Fibroblast of lung (primary cell): Measurements from ENCODE around the gene UNC13C. TPM values are rescaled to one million over a fixed set of nuclear protein-coding genes. Genes with fewer than 3 reads are reported as not detected.

Source experiments
- DNase-seq, 2 donors: peaks; one replicate each; pipeline versions ENCODE4 v3.0.0 to v3.0.0-alpha.2; 2010; ENCODE audit warnings: low read depth in 2 of 2
- H2AFZ ChIP-seq: 2 replicates; pipeline ENCODE4 v1.5.1; 2012; ENCODE audit warnings: low read length, control low read depth, inconsistent platforms
- H3K27ac ChIP-seq: 2 replicates; pipeline ENCODE4 v1.5.1; 2011; ENCODE audit warnings: low read length, control low read depth; ENCODE audit not compliant: insufficient read depth
- H3K27me3 ChIP-seq: 2 replicates; pipeline ENCODE4 v1.5.1; 2011; ENCODE audit warnings: mild to moderate bottlenecking, low read length; ENCODE audit not compliant: control insufficient read depth, insufficient read depth
- H3K36me3 ChIP-seq: 2 replicates; pipeline ENCODE4 v1.5.1; 2011; ENCODE audit warnings: low read length; ENCODE audit not compliant: control insufficient read depth, insufficient read depth
- H3K4me1 ChIP-seq: 2 replicates; pipeline ENCODE4 v1.5.1; 2011; ENCODE audit warnings: low read length; ENCODE audit not compliant: control insufficient read depth, insufficient read depth; ENCODE audit errors: extremely low read depth
- H3K4me2 ChIP-seq: 2 replicates; pipeline ENCODE4 v1.5.1; 2011; ENCODE audit warnings: low read length, control low read depth; ENCODE audit not compliant: insufficient read depth; ENCODE audit errors: extremely low read depth
- H3K4me3 ChIP-seq, 4 experiments: fragments of 200-600 bp in 1 of 4; sonication (generic) in 1 of 4; replicated peaks in 1 of 4; 2 replicates each; pipeline ENCODE4 v1.5.1; 2011 to 2016; ENCODE audit warnings: low read length in 4 of 4, low read depth in 3 of 4, mild to moderate bottlenecking in 3 of 4, control low read depth in 2 of 4, inconsistent platforms in 1 of 4, mixed read lengths in 1 of 4; ENCODE audit not compliant: insufficient read depth in 1 of 4; ENCODE audit errors: control extremely low read depth in 1 of 4
- H3K79me2 ChIP-seq: 2 replicates; pipeline ENCODE4 v1.5.1; 2012; ENCODE audit warnings: mild to moderate bottlenecking, low read length, inconsistent platforms; ENCODE audit not compliant: control insufficient read depth, insufficient read depth
- H3K9ac ChIP-seq: 2 replicates; pipeline ENCODE4 v1.5.1; 2011; ENCODE audit warnings: mild to moderate bottlenecking, low read length, control low read depth; ENCODE audit not compliant: insufficient read depth
- H3K9me3 ChIP-seq: 2 replicates; pipeline ENCODE4 v1.5.1; 2012; ENCODE audit warnings: low read depth, low read length; ENCODE audit not compliant: control insufficient read depth, insufficient read depth
- H4K20me1 ChIP-seq: 2 replicates; pipeline ENCODE4 v1.5.1; 2011; ENCODE audit warnings: low read length; ENCODE audit not compliant: control insufficient read depth, insufficient read depth; ENCODE audit errors: extremely low read depth
- EZH2 ChIP-seq: IDR thresholded peaks from 2 replicates; pipeline ENCODE4 v1.5.1; 2012; ENCODE audit warnings: low read length, control low read depth, mild to moderate bottlenecking; ENCODE audit errors: missing control alignments
- polyA plus RNA-seq, 2 donors: library from polyadenylated mRNA; depleted of rRNA in 1 of 2; stranded (reverse) in 1 of 2; unstranded in 1 of 2; fragments of >200 nt; gene quantifications; 2 replicates each; pipeline ENCODE4 v1.2.1, GENCODE V29; 2011 to 2012; ENCODE audit warnings: missing spikeins in 1 of 2
- total RNA-seq: library from RNA; depleted of rRNA; stranded (reverse); fragments of >200 nt; gene quantifications from 2 replicates; pipeline ENCODE4 v1.2.1, GENCODE V29; 2014
- TF ChIP-seq, protein P1 (sequence below), 2 donors: IDR thresholded peaks in 1 of 2; conservative IDR thresholded peaks in 1 of 2; 1 replicate in 1 of 2; 2 replicates in 1 of 2; pipeline ENCODE4 v1.5.1; 2011 to 2012; ENCODE audit warnings: low read length in 2 of 2, control low read depth in 1 of 2, inconsistent platforms in 1 of 2, low read depth in 1 of 2, mild to moderate bottlenecking in 1 of 2

The UNC13C gene
- total and polyA plus RNA-seq, 2 donors (not counting 1 experiment from before 2014, with no cell fraction given): not detected

- Histone ChIP-seq H3K27ac (no peak overlapping the region), H4K20me1 (no peaks in the 10 kb centered on the region), H3K27me3 (no peaks in the 10 kb centered on the region), H3K36me3 (no peaks in the 10 kb centered on the region), H3K4me3 (no peak overlapping the region), H2AFZ (no peak overlapping the region), H3K9me3 (no peaks in the 10 kb centered on the region), H3K4me1 (no peaks in the 10 kb centered on the region), H3K4me2 (no peak overlapping the region), H3K9ac (no peak overlapping the region), H3K79me2 (no peaks in the 10 kb centered on the region)
- no peak for DNase-seq
- TF ChIP-seq EZH2: no peak
- TF ChIP-seq, protein P1, sequence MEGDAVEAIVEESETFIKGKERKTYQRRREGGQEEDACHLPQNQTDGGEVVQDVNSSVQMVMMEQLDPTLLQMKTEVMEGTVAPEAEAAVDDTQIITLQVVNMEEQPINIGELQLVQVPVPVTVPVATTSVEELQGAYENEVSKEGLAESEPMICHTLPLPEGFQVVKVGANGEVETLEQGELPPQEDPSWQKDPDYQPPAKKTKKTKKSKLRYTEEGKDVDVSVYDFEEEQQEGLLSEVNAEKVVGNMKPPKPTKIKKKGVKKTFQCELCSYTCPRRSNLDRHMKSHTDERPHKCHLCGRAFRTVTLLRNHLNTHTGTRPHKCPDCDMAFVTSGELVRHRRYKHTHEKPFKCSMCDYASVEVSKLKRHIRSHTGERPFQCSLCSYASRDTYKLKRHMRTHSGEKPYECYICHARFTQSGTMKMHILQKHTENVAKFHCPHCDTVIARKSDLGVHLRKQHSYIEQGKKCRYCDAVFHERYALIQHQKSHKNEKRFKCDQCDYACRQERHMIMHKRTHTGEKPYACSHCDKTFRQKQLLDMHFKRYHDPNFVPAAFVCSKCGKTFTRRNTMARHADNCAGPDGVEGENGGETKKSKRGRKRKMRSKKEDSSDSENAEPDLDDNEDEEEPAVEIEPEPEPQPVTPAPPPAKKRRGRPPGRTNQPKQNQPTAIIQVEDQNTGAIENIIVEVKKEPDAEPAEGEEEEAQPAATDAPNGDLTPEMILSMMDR (conservative IDR thresholded peaks at IDR 0.05 in 1 of 2, IDR thresholded peaks at IDR 0.05 in 1 of 2; ENCODE audit: low read depth in 1 of 2, low read length in 2 of 2): no peak
Observed at GRCh38 chr15:54559405-54560069, 581.3 kb downstream of the UNC13C start.

DNA sequence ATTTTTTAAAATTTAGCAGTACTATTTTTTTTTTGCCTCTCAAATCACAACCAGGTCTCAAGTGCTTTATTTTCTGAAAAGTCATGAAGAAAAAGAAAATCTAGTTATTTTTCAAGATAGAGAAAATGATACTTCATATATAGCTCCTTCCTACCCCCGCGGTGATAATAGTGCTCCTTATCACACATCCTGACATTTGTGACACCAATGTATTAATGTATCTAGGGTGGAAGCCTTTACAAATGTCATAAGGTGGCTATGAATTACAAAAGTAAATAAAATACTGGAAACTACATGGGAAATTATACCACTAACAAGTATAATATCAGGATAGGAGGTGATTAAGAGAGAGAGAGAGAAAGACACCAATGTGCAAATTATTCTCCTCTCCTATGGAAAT lies 582.2 kb downstream of the UNC13C start:
- Histone ChIP-seq H3K36me3 (no peaks in the 10 kb centered on the region), H3K27ac (no peak overlapping the region), H3K9me3 (no peaks in the 10 kb centered on the region), H4K20me1 (no peaks in the 10 kb centered on the region), H3K4me3 (no peak overlapping the region), H3K9ac (no peak overlapping the region), H3K79me2 (no peaks in the 10 kb centered on the region), H3K4me1 (no peaks in the 10 kb centered on the region), H2AFZ (no peak overlapping the region), H3K4me2 (no peak overlapping the region), H3K27me3 (no peaks in the 10 kb centered on the region)
- no peak for DNase-seq
- TF ChIP-seq EZH2: no peak
- TF ChIP-seq, protein P1 (conservative IDR thresholded peaks at IDR 0.05 in 1 of 2, IDR thresholded peaks at IDR 0.05 in 1 of 2; ENCODE audit: low read depth in 1 of 2, low read length in 2 of 2): no peak

DNA sequence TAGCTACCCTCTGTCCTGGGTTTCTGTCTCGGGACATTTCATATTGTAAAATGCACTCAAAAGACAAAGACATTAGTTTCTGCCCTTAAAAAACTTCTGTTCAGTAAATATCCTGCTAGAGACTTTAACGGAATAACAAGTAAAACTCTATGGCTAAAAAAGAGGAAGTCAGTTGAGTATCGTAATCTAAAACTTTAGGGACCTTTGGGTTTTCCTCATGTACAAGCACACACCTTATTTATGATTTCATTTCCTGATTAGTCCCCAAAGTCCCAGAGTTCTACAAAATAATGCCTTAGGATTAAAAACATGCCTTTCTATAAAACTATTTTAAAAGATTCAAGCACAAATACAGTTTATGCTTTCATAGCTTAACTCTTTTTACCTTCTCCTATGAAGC lies 585.9 kb downstream of the UNC13C start:
- no peak overlapping the region for H3K4me2 ChIP-seq
- H3K27me3 ChIP-seq: no peaks in the 10 kb centered on the region
- no peak overlapping the region for H3K9ac ChIP-seq
- H3K4me1 ChIP-seq: no peaks in the 10 kb centered on the region
- no peaks in the 10 kb centered on the region for H3K36me3 ChIP-seq
- H4K20me1 ChIP-seq: no peaks in the 10 kb centered on the region
- DNase-seq: no peak
- H3K27ac ChIP-seq: no peak overlapping the region
- no peaks in the 10 kb centered on the region for H3K79me2 ChIP-seq
- TF ChIP-seq, protein P1 (conservative IDR thresholded peaks at IDR 0.05 in 1 of 2, IDR thresholded peaks at IDR 0.05 in 1 of 2; ENCODE audit: low read depth in 1 of 2, low read length in 2 of 2): no peak
- no peak for TF ChIP-seq EZH2
- H3K9me3 ChIP-seq: no peaks in the 10 kb centered on the region
- no peak overlapping the region for H2AFZ ChIP-seq
- no peak overlapping the region for H3K4me3 ChIP-seq
